ENCODE results near the gene TXNRD1. TPM values are rescaled to one million over a fixed set of nuclear protein-coding genes. Genes with fewer than 3 reads are reported as not detected.

Gene TXNRD1
- total RNA-seq, 1 donor from 2014 or later: 98.0 TPM

DNA sequence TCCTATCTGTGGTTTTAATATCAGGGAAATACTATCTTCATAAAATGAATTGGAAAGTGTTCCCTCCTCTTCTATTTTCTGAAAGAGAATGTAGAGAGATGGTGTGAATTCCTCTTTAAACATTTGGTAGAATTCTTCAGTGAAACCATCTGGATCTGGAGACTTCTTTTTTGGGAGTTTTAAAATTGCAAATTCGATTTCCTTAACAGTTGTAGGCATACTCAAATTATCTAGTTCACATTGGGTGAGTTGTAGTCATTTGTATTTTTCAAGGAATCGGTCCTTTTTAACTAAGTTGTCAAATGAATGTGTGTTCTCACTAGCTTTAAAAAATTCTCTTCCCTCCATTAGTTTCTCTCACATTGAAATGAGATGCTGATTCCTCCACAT lies 165.8 kb downstream of the TXNRD1 start:
- intact Hi-C loops (cut with micrococcal nuclease): loop anchor here (5.0 kb wide), 1 partner anchor 496 kb away; no protein-coding TSS in a partner anchor

DNA sequence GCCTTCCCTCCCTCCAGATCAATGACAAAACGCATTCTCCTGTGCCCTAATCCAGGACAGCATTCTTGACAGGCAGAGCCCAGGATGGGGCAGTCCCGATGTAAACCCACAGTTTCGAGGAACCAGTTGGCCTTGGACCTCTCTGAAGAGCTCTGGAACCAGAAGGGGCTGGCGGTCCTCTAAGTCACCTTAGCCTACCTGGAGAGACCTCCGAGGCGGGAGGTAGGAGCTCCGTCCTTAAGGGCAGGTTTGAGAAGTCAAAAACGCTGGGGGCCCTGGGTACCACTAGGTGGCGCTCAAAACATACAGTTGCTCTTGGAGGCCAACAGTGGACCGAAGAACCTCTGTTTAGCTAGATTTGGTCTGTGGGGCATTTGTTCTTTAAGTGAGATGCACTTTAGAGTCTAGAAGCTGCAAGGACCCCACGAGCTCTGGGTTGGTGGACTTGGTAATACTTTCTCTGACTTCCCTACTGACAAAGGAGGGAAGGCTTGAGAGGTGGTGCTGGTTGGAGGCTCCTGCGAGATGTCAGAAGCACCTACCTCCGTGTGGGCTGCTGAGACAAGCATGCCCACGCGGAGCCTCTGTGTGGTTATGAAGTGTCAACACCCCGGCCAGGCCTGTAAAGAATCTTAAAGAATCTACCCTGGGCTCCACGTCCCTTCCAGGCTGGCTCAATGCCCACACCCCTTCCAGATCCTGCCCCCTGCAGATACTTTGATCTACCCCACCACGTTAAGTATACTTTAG lies 166.3 kb downstream of the TXNRD1 start:
- no peak overlapping the region for H3K4me3 ChIP-seq
- no peaks in the 10 kb centered on the region for H3K27me3 ChIP-seq (ENCODE audit: low read depth)
- no peaks in the 10 kb centered on the region for H3K9me3 ChIP-seq (replicated peaks)
- TF ChIP-seq, protein P1, sequence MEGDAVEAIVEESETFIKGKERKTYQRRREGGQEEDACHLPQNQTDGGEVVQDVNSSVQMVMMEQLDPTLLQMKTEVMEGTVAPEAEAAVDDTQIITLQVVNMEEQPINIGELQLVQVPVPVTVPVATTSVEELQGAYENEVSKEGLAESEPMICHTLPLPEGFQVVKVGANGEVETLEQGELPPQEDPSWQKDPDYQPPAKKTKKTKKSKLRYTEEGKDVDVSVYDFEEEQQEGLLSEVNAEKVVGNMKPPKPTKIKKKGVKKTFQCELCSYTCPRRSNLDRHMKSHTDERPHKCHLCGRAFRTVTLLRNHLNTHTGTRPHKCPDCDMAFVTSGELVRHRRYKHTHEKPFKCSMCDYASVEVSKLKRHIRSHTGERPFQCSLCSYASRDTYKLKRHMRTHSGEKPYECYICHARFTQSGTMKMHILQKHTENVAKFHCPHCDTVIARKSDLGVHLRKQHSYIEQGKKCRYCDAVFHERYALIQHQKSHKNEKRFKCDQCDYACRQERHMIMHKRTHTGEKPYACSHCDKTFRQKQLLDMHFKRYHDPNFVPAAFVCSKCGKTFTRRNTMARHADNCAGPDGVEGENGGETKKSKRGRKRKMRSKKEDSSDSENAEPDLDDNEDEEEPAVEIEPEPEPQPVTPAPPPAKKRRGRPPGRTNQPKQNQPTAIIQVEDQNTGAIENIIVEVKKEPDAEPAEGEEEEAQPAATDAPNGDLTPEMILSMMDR (IDR thresholded peaks at IDR 0.05; ENCODE audit: borderline replicate concordance): peak; percentile 98
- DNase-seq: peak; percentile 74
- no peak overlapping the region for H3K27ac ChIP-seq (replicated peaks)
- peaks cover 7% of the 10 kb centered on the region for H3K4me1 ChIP-seq
- intact Hi-C loops (cut with micrococcal nuclease): loop anchor here (2.0 to 5.0 kb wide), 2 partner anchors 495 to 671 kb away; no protein-coding TSS in a partner anchor
- H3K36me3 ChIP-seq: no peaks in the 10 kb centered on the region

More for the DNA sequence above, 165.8 kb downstream of the TXNRD1 start:
- H3K27ac ChIP-seq (replicated peaks): no peak overlapping the region
- DNase-seq: no peak
- H3K36me3 ChIP-seq: no peaks in the 10 kb centered on the region
- H3K27me3 ChIP-seq (ENCODE audit: low read depth): no peaks in the 10 kb centered on the region
- peaks cover 7% of the 10 kb centered on the region for H3K4me1 ChIP-seq
- H3K4me3 ChIP-seq: no peak overlapping the region
- TF ChIP-seq, protein P1 (IDR thresholded peaks at IDR 0.05; ENCODE audit: borderline replicate concordance): no peak
- H3K9me3 ChIP-seq (replicated peaks): no peaks in the 10 kb centered on the region

DNA sequence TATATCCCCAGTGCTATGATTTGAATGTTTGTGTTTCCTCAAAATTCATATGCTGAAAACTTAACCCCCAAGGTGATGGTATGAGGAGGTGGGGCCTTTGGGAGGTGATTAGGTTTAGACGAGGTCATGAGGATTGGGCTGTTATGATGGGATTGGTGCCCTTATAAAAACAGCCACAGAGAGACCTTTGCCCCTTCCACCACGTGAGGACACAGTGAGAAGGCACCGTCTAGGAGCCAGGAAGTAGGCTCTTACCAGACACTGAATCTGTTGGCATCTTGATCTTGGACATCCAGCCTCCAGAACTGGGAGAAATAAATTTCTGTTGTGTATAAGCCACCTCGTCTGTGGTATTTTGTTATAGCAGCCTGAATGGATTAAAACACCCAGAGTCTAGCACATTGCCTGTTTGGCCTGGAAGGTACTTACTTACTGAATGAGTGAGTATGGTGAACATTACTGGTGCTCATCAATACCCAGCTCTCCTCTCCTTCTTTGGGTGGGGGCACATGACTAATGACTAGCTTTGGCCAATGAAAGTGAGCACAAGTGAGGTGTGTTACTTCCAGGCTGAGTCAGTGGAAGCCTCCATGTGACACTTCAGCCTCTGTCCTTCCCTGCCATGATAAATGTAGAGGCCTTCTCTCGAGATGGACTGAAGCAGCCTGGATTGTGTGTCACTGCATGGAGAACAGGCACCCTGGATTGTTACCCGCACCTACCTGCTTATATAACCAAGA lies 168.7 kb downstream of the TXNRD1 start:
- H3K4me3 ChIP-seq: no peak overlapping the region
- H3K9me3 ChIP-seq (replicated peaks): no peaks in the 10 kb centered on the region
- TF ChIP-seq, protein P1 (IDR thresholded peaks at IDR 0.05; ENCODE audit: borderline replicate concordance): no peak
- intact Hi-C loops (cut with micrococcal nuclease): loop anchor here (5.0 kb wide), 1 partner anchor 493 kb away; no protein-coding TSS in a partner anchor
- DNase-seq: no peak
- peaks cover 7% of the 10 kb centered on the region for H3K4me1 ChIP-seq
- H3K27ac ChIP-seq (replicated peaks): no peak overlapping the region
- H3K27me3 ChIP-seq (ENCODE audit: low read depth): no peaks in the 10 kb centered on the region
- H3K36me3 ChIP-seq: no peaks in the 10 kb centered on the region

DNA sequence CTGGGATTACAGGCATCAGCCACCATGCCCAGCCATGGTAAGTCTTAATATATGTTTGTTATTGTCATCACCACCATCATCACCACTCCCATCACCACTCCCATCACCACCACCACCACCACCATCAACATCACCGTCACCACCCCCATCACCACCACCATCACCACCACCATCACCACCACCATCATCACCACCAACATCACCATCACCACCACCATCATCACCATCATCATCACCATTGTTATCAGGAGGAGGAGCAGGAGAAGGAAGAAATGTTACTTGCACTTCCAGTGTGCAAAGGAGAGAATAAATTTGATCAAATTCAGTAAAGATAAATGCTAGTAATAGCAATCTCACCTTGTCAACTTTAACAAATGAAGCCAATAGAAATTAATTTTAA lies 169.9 kb downstream of the TXNRD1 start:
- no peaks in the 10 kb centered on the region for H3K36me3 ChIP-seq
- H3K9me3 ChIP-seq (replicated peaks): no peaks in the 10 kb centered on the region
- H3K4me1 ChIP-seq: peaks cover 7% of the 10 kb centered on the region
- TF ChIP-seq, protein P1 (IDR thresholded peaks at IDR 0.05; ENCODE audit: borderline replicate concordance): no peak
- no peak overlapping the region for H3K4me3 ChIP-seq
- no peak overlapping the region for H3K27ac ChIP-seq (replicated peaks)
- no peak for DNase-seq
- H3K27me3 ChIP-seq (ENCODE audit: low read depth): no peaks in the 10 kb centered on the region
- intact Hi-C loops (cut with micrococcal nuclease): no loop called here

DNA sequence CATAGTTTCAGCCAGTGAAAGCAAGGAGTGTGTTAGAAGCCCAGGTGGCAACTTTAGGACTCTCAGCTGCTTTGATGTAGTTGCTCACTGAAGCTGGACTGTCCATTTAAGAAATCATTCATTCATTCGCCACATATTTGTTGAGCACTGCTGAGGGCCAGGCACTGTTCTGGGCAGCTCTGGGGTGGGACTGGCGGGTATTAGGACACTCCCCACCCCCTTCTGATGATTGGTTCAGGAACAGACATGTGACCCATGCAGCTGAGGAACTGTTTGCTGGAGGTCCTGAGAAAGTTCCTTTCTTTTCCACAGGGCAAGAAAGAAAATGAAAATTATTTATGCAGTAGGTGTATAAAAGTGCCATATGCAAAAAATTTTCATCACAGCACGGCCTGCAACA lies 170.9 kb downstream of the TXNRD1 start:
- TF ChIP-seq, protein P1 (IDR thresholded peaks at IDR 0.05; ENCODE audit: borderline replicate concordance): no peak
- no peak overlapping the region for H3K4me3 ChIP-seq
- no peak for DNase-seq
- H3K4me1 ChIP-seq: peaks cover 7% of the 10 kb centered on the region
- intact Hi-C loops (cut with micrococcal nuclease): no loop called here
- no peaks in the 10 kb centered on the region for H3K36me3 ChIP-seq
- no peaks in the 10 kb centered on the region for H3K9me3 ChIP-seq (replicated peaks)
- no peak overlapping the region for H3K27ac ChIP-seq (replicated peaks)
- no peaks in the 10 kb centered on the region for H3K27me3 ChIP-seq (ENCODE audit: low read depth)
